Endometrium (tissue), 2 donors: ENCODE results near the gene CDKL2.

Experiments
- FAIRE-seq: peaks from 2 replicates; lab custom pipeline; 2012; peaks lifted over from hg19 to GRCh38; lab: Jason Lieb, UNC
- donor health status: control.
- donor health status: control.

CDKL2 gene

GRCh38 chr4:75639124-75639695, 8.9 kb upstream of the CDKL2 start:
- FAIRE-seq: no peak

- no peak for FAIRE-seq
Measured at GRCh38 chr4:75637827-75638226, 7.5 kb upstream of the CDKL2 start.

GRCh38 chr4:75637176-75637575, 6.8 kb upstream of the CDKL2 start:
- FAIRE-seq: peak; percentile 97

- no peak for FAIRE-seq
Measured at GRCh38 chr4:75634951-75635350, 4.6 kb upstream of the CDKL2 start.

- FAIRE-seq: no peak
Measured at GRCh38 chr4:75634281-75634680, 4.0 kb upstream of the CDKL2 start.

GRCh38 chr4:75633846-75634245, 3.5 kb upstream of the CDKL2 start:
- no peak for FAIRE-seq

GRCh38 chr4:75630937-75631329, 605 bp upstream of the CDKL2 start:
- FAIRE-seq: no peak

- no peak for FAIRE-seq
Measured at GRCh38 chr4:75629239-75629638, 1.1 kb downstream of the CDKL2 start.

GRCh38 chr4:75623026-75623425, 7.3 kb downstream of the CDKL2 start:
- FAIRE-seq: no peak

- FAIRE-seq: no peak
Measured at GRCh38 chr4:75621715-75622114, 8.6 kb downstream of the CDKL2 start.

- FAIRE-seq: no peak
Measured at GRCh38 chr4:75612306-75612705, 18.0 kb downstream of the CDKL2 start.

GRCh38 chr4:75605928-75606327, 24.4 kb downstream of the CDKL2 start:
- no peak for FAIRE-seq

GRCh38 chr4:75599647-75600046, 30.7 kb downstream of the CDKL2 start:
- FAIRE-seq: no peak

GRCh38 chr4:75598390-75598789, 31.9 kb downstream of the CDKL2 start:
- FAIRE-seq: no peak

- FAIRE-seq: no peak
Measured at GRCh38 chr4:75596061-75596460, 34.3 kb downstream of the CDKL2 start.

GRCh38 chr4:75593393-75593792, 36.9 kb downstream of the CDKL2 start:
- FAIRE-seq: no peak

- no peak for FAIRE-seq
Measured at GRCh38 chr4:75584067-75584466, 46.3 kb downstream of the CDKL2 start.

- FAIRE-seq: no peak
Measured at GRCh38 chr4:75567725-75568124, 62.6 kb downstream of the CDKL2 start.

- no peak for FAIRE-seq
Measured at GRCh38 chr4:75566911-75567310, 63.4 kb downstream of the CDKL2 start.

GRCh38 chr4:75565481-75565880, 64.8 kb downstream of the CDKL2 start:
- FAIRE-seq: no peak

- FAIRE-seq: no peak
Measured at GRCh38 chr4:75564023-75564422, 66.3 kb downstream of the CDKL2 start.

- no peak for FAIRE-seq
Measured at GRCh38 chr4:75561789-75562188, 68.5 kb downstream of the CDKL2 start.

- no peak for FAIRE-seq
Measured at GRCh38 chr4:75557696-75558095, 72.6 kb downstream of the CDKL2 start.

- no peak for FAIRE-seq
Measured at GRCh38 chr4:75555294-75556164, 74.8 kb downstream of the CDKL2 start, which contains the start of gene ODAPH. TSS of gene ODAPH (plus strand) at chr4:75556066. CDS start at chr4:75556083, 17 bp downstream.
